GM21825 (cell line): ENCODE data around the gene BARX2.

Source experiments
- ATAC-seq: cut with Tn5 transposase; IDR thresholded peaks from one replicate; pipeline ENCODE4 v1.9.1; 2021; ENCODE audit warnings: mild to moderate bottlenecking, moderate library complexity; ENCODE audit not compliant: unreplicated experiment

Gene BARX2

GRCh38 chr11:129396454-129396853 is 20.8 kb downstream of the BARX2 start:
- no peak for ATAC-seq

- ATAC-seq = no peak
These were observed 26.8 kb downstream of the BARX2 start for GRCh38 chr11:129402206-129403171.

DNA sequence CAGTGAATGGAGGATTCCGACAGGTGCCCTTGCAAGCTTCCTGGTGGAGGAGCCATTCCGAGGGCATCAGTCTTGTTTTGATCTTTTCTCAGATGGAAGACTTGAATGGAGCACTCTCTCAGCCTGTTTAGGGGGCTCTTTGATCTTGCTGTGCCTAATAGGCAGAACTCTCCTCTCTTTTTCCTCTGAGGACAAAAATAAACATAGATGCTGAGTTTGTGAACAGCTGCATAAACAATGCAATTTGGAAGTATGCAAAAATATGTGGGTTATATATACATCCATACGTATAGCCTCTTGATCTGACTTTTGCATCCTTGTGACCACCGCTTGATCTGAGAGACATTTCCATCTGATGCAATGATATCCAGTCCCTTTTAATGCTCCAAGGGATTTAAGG is 29.1 kb downstream of the BARX2 start:
- ATAC-seq = no peak

- no peak for ATAC-seq
These were observed 33.3 kb downstream of the BARX2 start for GRCh38 chr11:129408865-129409444.

DNA sequence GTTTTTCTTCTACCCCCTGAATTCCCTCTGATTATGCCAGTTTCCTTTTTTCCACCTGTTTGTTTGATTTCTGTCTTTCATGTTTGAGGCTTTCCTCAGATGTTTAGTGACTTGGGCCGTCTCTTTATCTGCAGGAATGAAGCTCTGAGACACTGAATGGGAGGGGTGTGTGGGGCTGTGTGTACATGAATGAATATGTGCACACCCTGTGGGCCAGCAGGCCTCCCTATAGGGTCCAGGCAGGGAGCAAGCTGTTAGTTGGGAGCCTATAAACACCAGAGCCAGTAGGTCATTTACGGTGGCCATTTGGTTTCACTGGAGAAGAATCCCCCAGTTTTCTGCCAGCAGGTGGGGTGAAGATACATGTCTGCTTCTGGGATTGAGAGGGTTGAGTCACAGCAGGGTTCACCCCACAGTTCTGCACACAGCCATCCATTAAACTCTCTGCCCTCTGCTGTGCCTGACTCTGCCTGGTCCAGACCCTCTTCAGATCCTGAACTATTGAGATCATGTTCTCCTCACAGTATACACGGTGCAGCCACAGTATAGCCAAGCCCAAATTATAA is 34.8 kb downstream of the BARX2 start:
- ATAC-seq = no peak

- ATAC-seq = no peak
These were observed 36.8 kb downstream of the BARX2 start for GRCh38 chr11:129412494-129412893.

GRCh38 chr11:129414144-129414872 is 38.7 kb downstream of the BARX2 start:
- no peak for ATAC-seq

- no peak for ATAC-seq
These were observed 40.6 kb downstream of the BARX2 start for GRCh38 chr11:129416080-129416820.

DNA sequence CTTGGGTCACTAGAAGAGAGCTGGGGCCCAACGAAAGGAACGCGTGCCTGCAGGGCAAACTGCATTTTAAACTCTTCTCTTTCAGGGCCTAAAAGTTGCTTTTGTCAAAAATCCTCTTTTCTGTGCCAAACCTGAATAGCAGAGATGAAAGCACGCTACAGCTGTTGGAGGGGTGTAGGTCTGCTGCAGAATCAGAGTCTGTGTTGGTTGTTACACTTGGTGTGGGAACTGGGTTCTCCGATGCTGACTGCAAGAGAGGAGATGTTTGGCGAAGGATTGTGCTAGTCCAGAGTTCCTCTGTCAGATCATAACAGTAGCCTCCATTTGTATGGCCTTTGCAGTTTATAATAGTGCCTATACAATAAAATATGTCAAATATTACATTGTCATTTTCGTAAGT is 41.8 kb downstream of the BARX2 start:
- no peak for ATAC-seq

DNA sequence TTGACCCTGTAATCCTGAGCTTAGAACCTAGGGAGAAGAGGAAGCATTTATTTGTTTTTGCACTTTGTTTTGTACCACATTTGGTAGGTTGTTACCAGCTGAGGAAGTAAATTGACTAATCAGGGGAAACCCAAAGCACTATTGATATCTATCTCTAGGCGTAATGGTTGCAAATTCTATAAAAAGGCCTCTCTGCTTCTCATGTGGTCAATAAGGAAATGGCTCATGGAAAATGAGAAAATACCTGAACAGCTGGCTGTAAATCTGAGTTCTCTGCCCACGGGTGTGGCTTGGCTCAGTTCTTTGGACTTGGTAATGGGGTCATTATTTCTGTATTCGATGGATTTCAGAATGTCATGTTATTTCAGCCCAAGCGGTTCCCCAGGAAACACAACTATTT is 42.4 kb downstream of the BARX2 start:
- no peak for ATAC-seq

GRCh38 chr11:129419386-129419785 is 43.7 kb downstream of the BARX2 start:
- no peak for ATAC-seq

DNA sequence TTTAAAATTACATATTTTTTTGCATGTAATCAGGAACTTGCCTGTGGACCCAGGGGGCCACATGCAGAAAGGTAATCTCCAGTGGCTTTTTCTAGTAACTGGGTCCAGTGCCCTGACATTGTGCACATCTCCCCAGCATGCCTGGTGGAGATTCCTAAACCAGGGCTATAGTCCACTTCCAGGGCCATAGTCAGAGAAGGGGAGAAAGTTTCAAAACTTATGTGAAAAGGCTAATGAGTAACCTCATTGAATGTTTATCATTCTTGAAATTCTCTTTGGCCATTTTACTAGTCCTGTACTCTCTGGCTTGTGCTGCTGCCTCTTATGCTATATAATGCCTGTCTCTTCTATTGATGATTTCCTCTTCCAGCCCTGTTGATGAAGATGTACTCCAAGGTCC is 47.8 kb downstream of the BARX2 start:
- ATAC-seq = no peak

DNA sequence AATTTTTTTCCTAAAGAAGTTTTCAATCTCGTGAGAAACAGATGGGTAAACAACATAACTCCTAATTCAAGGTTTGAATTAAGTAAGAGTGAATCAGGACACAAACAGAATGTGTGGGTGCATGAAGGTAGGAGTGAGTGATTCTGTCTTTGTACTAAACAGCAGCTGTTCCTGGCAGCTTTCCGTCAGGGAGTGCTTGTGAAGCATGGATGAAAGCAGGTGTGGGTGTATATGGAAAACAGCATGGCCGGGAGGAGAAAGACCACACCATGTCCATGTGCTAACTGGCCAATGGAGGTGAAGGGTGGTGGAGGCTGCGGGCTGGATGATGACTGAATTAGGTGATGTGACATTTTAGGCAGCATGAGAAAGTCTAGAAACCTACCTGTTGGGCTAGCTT is 49.6 kb downstream of the BARX2 start:
- no peak for ATAC-seq

GRCh38 chr11:129426038-129426437 is 50.4 kb downstream of the BARX2 start:
- no peak for ATAC-seq

GRCh38 chr11:129426776-129427175 is 51.1 kb downstream of the BARX2 start:
- ATAC-seq = no peak

DNA sequence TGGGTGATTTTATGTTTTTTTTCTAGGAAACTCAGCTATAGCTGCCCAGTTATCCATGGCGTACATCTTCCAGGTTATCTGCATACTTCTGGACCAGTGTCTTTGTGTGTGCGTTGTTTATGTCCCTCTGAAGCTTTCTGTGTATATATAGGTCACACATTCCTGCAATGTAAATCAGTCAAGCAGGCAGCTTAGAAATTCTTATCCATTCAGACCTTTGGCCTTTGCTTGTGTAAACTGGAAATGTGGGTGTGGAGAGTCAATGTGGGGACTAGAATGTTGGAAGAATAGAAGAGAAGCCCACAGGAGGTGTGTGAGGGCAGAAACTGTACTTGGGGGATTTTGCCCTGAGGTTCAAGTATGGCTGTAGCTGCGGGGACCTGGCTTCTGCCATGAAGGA is 51.7 kb downstream of the BARX2 start:
- ATAC-seq = no peak

DNA sequence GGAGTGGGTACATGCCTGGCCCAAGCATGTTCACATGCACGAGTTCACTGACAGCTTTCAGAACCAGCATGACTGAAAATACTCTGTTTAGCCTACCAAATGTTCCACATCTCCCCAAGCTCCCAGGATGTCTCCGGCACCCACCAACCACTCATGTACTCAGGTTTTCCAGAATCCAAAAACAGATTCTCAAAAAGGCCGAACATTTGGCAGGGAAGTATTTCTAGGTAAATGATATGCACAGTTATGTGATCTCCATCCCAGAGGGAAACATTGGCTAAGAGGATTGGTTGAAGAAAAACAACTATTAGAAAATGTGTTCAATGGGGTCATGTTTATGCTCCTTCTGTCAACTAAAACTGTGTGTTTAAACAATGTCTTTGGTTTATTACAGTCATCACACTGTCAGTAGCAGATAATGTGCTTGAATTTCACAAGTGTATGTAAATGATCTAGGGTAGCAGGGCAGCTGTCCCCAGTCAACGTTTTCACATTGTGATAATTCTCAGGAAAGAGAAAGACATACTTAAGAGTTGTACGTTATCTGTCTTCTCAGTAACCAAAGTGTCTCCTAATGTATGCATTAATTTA is 52.3 kb downstream of the BARX2 start:
- no peak for ATAC-seq

- no peak for ATAC-seq
These were observed 52.9 kb downstream of the BARX2 start for GRCh38 chr11:129428557-129428956.

GRCh38 chr11:129434641-129435498 is 59.2 kb downstream of the BARX2 start:
- ATAC-seq = no peak
